Stromal cell of bone marrow (primary cell): ENCODE measurements around the gene FHIP2A.

Source experiments
- DNase-seq: peaks from one replicate; pipeline ENCODE4 v3.0.0-alpha.2; 2012; ENCODE audit warnings: low read depth

The FHIP2A gene

DNA sequence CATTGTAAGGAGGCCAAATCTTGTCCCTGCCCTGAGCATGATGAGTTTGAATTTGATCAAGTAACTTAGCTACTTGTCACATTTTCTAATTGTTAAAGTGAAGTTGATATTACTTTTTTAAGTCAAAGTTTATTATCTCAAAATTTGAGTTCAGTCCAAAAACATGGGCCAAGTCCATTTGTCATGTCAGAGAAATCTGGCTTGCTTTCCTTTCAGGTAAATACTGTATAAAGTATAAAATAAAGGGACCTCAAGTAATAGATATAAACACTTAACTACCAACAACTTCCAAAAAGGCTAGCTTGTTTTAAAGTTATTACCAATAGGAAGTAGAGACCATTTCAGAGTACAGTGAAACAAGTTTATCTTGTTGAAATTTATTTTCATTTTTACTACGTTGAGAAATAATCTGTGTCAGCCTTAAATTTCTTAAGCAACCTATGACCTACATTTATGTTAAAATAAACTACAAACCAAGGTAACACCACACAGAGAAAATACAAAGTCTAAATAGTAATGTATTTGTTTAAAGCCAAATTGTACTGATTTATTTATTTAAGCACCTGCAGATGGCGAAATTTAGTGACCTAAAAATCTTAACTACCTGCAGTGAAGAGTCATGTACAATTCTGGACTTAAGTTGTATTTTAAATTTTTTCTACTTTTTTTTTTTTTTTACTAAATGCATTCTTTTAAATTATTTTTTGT is 36.5 kb downstream of the FHIP2A start:
- DNase-seq, result no peak

DNA sequence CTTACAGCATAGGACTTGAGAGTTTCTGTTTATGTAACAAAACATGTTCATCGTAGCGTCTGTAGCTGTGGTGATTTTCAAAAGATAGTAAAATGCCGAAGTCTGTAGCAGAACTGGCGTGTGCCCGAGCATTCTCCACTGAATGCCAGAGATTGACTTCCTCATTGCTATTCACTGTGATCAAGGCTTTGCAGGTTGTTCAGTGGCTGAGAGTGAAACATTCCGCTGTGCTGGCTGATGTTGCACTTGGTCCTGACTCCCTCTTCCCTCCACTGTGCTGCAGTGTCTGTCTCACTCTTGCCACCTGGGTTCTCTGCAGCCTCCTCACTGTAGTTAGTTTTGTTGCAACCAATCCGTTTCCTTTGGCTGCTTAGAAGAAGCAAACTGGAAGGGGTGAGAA is 37.6 kb downstream of the FHIP2A start:
- DNase-seq, result no peak

DNA sequence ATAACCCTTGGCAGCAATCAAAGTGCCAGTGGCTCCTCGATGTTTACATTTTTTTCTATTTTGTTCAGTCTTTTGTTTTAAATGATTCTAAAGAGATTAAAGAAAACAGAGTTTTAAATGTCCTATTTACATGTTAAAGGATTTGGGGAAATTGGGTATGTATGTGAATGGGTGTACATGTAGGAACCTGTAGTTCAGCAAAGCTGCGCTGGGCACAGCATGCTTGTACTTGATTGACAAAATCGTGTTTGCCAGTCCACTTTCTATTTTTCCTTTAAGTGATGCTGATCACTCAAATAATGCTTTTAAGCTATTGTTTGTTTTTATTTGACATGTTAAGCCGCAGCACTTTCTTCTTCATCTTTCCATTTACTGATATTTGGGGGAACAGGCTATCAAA is 40.9 kb downstream of the FHIP2A start:
- no peak for DNase-seq

DNA sequence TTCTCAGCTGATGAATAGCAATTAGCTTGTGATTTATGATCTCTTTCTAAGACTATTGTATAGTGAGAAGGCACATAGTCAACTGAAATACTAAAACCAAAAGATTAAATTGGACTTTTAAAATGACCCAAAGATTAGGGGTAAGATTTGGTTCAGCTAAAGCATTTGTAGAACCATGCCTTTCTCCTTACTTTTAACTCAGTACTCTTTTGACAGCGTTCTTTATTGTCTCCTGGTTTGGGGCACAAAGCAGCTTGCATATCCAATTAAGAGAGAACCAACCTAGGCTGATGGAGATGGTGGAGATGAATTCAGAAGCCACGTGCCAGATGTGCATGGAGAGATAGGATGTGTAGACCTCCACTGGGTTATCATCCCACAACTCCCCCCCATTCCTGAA is 45.8 kb downstream of the FHIP2A start:
- DNase-seq, result no peak

DNA sequence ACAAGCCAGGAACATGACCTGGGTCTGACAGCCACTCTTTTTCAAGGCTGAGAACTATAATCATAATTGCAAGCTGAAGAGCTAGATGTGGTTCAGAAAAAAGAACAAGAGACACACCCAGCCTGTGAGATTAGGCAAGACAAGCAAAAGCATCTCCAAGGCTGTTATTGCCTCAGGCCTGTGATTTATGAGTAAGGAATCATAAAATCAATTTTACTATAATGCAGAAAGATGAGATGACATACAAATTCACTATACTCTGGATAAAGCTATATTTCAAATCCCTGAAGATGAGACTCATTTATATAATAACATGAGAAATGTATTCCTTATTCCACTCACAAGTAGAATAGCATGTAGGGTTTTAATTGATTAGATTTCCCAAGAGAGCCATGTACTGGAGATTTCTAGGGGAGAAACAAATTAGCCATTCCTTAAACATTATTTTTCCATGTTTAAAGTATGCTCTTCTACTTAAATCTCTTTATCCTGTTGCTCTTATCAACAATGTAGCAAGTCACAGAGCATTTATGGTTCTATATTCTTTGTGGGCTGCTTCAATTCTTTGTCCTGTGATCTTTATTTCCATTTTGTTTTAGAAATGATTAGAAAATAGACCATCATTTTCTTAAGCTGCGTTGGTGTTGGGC is 47.4 kb downstream of the FHIP2A start:
- DNase-seq, result peak; percentile 58

DNA sequence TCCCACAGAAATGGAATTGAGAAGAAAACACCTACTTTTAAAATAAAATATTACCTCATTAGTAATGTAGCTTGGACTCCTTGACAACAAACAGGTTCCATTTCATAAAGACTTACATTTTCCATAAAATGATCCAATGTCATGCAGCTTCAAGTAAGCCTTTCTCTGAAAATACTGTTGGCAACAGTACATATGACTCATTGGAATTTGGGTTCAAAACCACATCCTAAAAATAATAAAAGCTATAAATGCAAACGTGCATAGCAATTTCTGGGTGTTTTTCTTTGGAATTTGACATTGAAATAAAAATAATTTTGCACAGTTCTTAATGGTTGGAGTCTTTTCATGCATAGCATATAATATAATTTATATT is 47.9 kb downstream of the FHIP2A start:
- peak; percentile 89 for DNase-seq

DNA sequence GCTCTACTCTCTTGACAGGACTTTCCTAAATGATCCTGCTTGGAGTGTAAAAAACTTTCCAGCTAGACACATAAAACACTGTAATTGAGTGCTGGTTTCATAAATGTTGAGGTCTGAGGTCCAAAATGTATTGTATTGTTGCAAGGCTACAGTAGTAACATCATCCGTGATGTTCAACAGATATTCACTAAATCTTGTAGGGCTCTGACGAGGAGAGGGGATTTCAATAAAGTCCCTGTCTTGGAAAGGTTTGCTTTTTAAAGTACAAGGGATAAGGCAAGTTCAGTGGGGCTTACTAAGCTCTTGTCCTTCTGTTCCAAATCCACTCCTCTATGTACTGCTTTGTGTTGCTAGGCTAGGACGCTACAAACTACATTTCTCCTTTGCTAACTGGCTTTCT is 48.9 kb downstream of the FHIP2A start:
- no peak for DNase-seq

DNA sequence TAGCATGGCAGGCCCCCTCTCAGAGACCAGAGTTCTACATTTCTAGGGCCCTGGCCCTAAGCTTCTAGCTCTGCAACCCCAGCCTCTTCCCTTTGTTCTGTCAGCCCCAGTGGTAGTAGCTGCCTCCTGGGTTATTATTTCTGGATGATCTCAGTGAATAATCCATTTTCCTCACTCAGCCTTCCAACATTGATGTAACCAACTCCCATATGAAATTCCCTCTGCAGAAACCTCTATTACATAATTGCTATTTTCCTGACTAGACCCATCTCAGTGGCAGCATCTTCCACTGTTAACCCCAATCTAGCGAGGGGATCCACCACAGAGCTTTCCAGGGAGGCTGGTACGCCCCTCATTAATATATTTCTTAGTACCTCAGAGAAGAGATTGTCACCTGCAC is 49.8 kb downstream of the FHIP2A start:
- DNase-seq, result no peak
